Fibroblast of mammary gland (primary cell): ENCODE results near the gene ABCF1.

Experiments
- DNase-seq: peaks from one replicate; pipeline ENCODE4 v3.0.0-alpha.2; 2010; ENCODE audit warnings: low read depth
- H3K4me3 ChIP-seq: 2 replicates; pipeline ENCODE4 v1.5.1; 2011; ENCODE audit warnings: low read depth, mild to moderate bottlenecking, low read length, moderate library complexity; ENCODE audit not compliant: control insufficient read depth
- CTCF ChIP-seq: conservative IDR thresholded peaks from 2 replicates; pipeline ENCODE4 v1.5.1; 2011; ENCODE audit warnings: low read depth, low read length, inconsistent platforms; ENCODE audit not compliant: control insufficient read depth, insufficient read depth

The ABCF1 gene

GRCh38 chr6:30615958-30616810 is 44.9 kb downstream of the ABCF1 start:
- peak; percentile 40 for DNase-seq
- TF ChIP-seq CTCF: no peak

GRCh38 chr6:30616811-30617564 is 45.7 kb downstream of the ABCF1 start, which contains the start of gene PPP1R10:
PPP1R10 (minus strand) TSS chr6:30617243; CDS start chr6:30609944, 7,299 bp downstream.
- peak within 1 kb of the TSS; percentile 99 for H3K4me3 ChIP-seq
- DNase-seq: peak; percentile 100
- TF ChIP-seq CTCF: no peak

More at GRCh38 chr6:30615958-30616810, 44.9 kb downstream of the ABCF1 start:
- H3K4me3 ChIP-seq: peak overlapping the region; percentile 99

GRCh38 chr6:30617565-30618269 is 46.5 kb downstream of the ABCF1 start, which contains the start of gene MRPS18B:
MRPS18B (plus strand) TSS chr6:30617840; CDS start chr6:30617866, 26 bp downstream.
- H3K4me3 ChIP-seq: peak within 1 kb of the TSS; percentile 99
- DNase-seq: peak; percentile 98
- no peak for TF ChIP-seq CTCF

DNA sequence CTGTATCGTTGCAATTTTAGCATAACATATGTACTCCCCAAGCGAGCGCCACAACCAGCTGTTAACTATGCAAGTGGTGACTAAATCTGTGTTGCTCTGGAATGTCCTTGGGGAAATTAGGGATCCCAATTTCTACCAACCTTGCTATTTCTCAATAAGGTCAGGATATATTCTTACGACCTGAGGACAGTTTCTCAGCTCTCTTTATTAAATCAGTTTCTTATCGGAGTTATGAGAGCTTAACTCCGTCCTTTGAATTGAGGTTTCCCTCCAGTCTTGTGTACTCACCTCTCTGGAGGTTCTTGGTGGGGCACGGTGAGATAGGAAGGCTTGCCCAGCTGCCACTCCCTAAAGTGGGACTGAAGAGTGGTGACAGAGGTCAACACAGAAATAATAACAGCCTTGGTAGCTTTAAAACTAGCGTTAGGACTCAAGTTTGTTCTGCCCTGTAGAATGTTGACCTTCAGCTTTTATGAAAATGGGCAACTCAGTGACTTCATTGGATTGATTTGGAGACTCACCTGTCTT is 47.1 kb downstream of the ABCF1 start:
- no peak for TF ChIP-seq CTCF
- DNase-seq: peak; percentile 53
- H3K4me3 ChIP-seq: peak overlapping the region; percentile 76

- no peak for DNase-seq
- H3K4me3 ChIP-seq: no peak overlapping the region
- no peak for TF ChIP-seq CTCF
Measured at GRCh38 chr6:30619561-30619960, 48.3 kb downstream of the ABCF1 start.

- TF ChIP-seq CTCF: no peak
- DNase-seq: no peak
- H3K4me3 ChIP-seq: no peak overlapping the region
Measured at GRCh38 chr6:30625511-30625910, 54.3 kb downstream of the ABCF1 start.
